ENCODE data around the gene FAM151A.

DNA sequence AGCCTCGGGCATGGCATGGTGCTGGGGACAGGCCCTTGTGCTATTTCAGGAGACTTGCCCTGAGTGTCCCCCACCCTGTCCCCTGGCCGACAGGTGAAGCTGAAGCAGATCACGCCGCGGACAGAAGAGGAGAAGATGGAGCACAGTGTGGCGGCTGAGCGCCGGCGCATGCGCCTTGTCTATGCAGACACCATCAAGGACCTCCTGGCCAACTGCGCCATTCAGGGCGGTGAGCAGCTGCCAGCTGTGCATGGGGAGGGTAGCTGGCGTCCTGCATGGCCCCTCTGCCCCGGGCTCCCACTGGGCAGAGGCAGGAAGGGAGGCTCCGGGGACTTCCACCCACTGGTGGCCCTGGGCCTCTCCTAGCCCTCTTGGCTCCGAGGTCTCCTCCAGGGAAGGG is 28.9 kb downstream of the FAM151A start:
- TF ChIP-seq ZNF354B (CRISPR knock-in tag; IDR thresholded peaks at IDR 0.05) (no peak), JUND (CRISPR knock-in tag; IDR thresholded peaks at IDR 0.05) (no peak), JUN (CRISPR knock-in tag; IDR thresholded peaks at IDR 0.05) (no peak), CHD2 (IDR thresholded peaks at IDR 0.05; ENCODE audit: low read depth, low read length) (no peak), ZNF292 (CRISPR knock-in tag; IDR thresholded peaks at IDR 0.05; ENCODE audit: borderline replicate concordance, low read depth) (no peak), ZNF235 (CRISPR knock-in tag; IDR thresholded peaks at IDR 0.05; ENCODE audit: borderline replicate concordance) (no peak), EP300 (IDR thresholded peaks at IDR 0.05; ENCODE audit: low read depth in 2 of 2, low read length in 2 of 2) (no peak), EP300 (CRISPR knock-in tag; IDR thresholded peaks at IDR 0.05; ENCODE audit: borderline replicate concordance) (no peak), ZNF550 (CRISPR knock-in tag; IDR thresholded peaks at IDR 0.05; ENCODE audit: borderline replicate concordance) (no peak), ZFP82 (CRISPR knock-in tag; IDR thresholded peaks at IDR 0.05; ENCODE audit: borderline replicate concordance) (no peak)
- TF ChIP-seq, protein P1, sequence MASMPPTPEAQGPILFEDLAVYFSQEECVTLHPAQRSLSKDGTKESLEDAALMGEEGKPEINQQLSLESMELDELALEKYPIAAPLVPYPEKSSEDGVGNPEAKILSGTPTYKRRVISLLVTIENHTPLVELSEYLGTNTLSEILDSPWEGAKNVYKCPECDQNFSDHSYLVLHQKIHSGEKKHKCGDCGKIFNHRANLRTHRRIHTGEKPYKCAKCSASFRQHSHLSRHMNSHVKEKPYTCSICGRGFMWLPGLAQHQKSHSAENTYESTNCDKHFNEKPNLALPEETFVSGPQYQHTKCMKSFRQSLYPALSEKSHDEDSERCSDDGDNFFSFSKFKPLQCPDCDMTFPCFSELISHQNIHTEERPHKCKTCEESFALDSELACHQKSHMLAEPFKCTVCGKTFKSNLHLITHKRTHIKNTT (CRISPR knock-in tag; IDR thresholded peaks at IDR 0.05): no peak
- TF ChIP-seq, protein P2, sequence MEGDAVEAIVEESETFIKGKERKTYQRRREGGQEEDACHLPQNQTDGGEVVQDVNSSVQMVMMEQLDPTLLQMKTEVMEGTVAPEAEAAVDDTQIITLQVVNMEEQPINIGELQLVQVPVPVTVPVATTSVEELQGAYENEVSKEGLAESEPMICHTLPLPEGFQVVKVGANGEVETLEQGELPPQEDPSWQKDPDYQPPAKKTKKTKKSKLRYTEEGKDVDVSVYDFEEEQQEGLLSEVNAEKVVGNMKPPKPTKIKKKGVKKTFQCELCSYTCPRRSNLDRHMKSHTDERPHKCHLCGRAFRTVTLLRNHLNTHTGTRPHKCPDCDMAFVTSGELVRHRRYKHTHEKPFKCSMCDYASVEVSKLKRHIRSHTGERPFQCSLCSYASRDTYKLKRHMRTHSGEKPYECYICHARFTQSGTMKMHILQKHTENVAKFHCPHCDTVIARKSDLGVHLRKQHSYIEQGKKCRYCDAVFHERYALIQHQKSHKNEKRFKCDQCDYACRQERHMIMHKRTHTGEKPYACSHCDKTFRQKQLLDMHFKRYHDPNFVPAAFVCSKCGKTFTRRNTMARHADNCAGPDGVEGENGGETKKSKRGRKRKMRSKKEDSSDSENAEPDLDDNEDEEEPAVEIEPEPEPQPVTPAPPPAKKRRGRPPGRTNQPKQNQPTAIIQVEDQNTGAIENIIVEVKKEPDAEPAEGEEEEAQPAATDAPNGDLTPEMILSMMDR (CRISPR knock-in tag; IDR thresholded peaks at IDR 0.05): no peak
- TF ChIP-seq, protein P3, sequence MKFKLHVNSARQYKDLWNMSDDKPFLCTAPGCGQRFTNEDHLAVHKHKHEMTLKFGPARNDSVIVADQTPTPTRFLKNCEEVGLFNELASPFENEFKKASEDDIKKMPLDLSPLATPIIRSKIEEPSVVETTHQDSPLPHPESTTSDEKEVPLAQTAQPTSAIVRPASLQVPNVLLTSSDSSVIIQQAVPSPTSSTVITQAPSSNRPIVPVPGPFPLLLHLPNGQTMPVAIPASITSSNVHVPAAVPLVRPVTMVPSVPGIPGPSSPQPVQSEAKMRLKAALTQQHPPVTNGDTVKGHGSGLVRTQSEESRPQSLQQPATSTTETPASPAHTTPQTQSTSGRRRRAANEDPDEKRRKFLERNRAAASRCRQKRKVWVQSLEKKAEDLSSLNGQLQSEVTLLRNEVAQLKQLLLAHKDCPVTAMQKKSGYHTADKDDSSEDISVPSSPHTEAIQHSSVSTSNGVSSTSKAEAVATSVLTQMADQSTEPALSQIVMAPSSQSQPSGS (CRISPR knock-in tag; IDR thresholded peaks at IDR 0.05): no peak

Measured in HepG2 (cell line).